GM21360 (cell line): ENCODE measurements around the gene ACYP2.
"Not testable (repeated sequence)": the region's sequence is repeated elsewhere in the genome, so short reads cannot be mapped to it uniquely, and the experiment has no call there.

Experiments used
- ATAC-seq: cut with Tn5 transposase; IDR thresholded peaks from one replicate; pipeline ENCODE4 v1.9.1; 2021; ENCODE audit warnings: mild to moderate bottlenecking, moderate library complexity; ENCODE audit not compliant: unreplicated experiment

The ACYP2 gene

GRCh38 chr2:54097124-54097523 is 18.3 kb upstream of the ACYP2 start:
- no peak for ATAC-seq

GRCh38 chr2:54099370-54099769 is 16.0 kb upstream of the ACYP2 start:
- no peak for ATAC-seq

GRCh38 chr2:54099829-54100585 is 15.4 kb upstream of the ACYP2 start:
- peak; percentile 69 for ATAC-seq

GRCh38 chr2:54100772-54101171 is 14.6 kb upstream of the ACYP2 start:
- ATAC-seq, result no peak

GRCh38 chr2:54103454-54104314 is 11.7 kb upstream of the ACYP2 start:
- peak; percentile 62 for ATAC-seq

- ATAC-seq, result peak; percentile 43
Observed at GRCh38 chr2:54106631-54107454, 8.6 kb upstream of the ACYP2 start.

GRCh38 chr2:54107455-54107764 is 8.0 kb upstream of the ACYP2 start:
- ATAC-seq, result no peak

- no peak for ATAC-seq
Observed at GRCh38 chr2:54107903-54108615, 7.4 kb upstream of the ACYP2 start.

- ATAC-seq, result no peak
Observed at GRCh38 chr2:54109848-54110247, 5.6 kb upstream of the ACYP2 start.

GRCh38 chr2:54114479-54114878 is 936 bp upstream of the ACYP2 start:
- not testable (repeated sequence) for ATAC-seq

GRCh38 chr2:54114936-54115283 is 505 bp upstream of the ACYP2 start:
- no peak for ATAC-seq

- not testable (repeated sequence) for ATAC-seq
Observed at GRCh38 chr2:54116598-54116997, 1.2 kb downstream of the ACYP2 start.

- ATAC-seq, result no peak
Observed at GRCh38 chr2:54120950-54121349, 5.5 kb downstream of the ACYP2 start.

GRCh38 chr2:54122171-54122935 is 6.9 kb downstream of the ACYP2 start:
- no peak for ATAC-seq

- no peak for ATAC-seq
Observed at GRCh38 chr2:54122939-54123338, 7.5 kb downstream of the ACYP2 start.

GRCh38 chr2:54127174-54127573 is 11.8 kb downstream of the ACYP2 start:
- ATAC-seq, result not testable (repeated sequence)

- ATAC-seq, result no peak
Observed at GRCh38 chr2:54133056-54133455, 17.6 kb downstream of the ACYP2 start.

- no peak for ATAC-seq
Observed at GRCh38 chr2:54139210-54139609, 23.8 kb downstream of the ACYP2 start.

GRCh38 chr2:54143780-54144179 is 28.4 kb downstream of the ACYP2 start:
- ATAC-seq, result no peak

GRCh38 chr2:54148391-54148790 is 33.0 kb downstream of the ACYP2 start:
- ATAC-seq, result no peak
